GM13976 (cell line): ENCODE measurements around the gene CASP8.

Source experiments
- DNase-seq: peaks from one replicate; pipeline ENCODE4 v3.0.0; 2012; ENCODE audit warnings: low spot score
- in situ Hi-C: fragments of 300-500 bp; cut with MboI; formaldehyde crosslinking; loops from one replicate; pipeline ENCODE4 v1.12.0; 2022; ENCODE audit warnings: low sequenced_read_pairs, mixed read lengths, inconsistent platforms; ENCODE audit not compliant: unreplicated experiment
- TF ChIP-seq, protein P1 (sequence below): IDR thresholded peaks from 2 replicates; pipeline ENCODE4 v1.5.1; 2012; ENCODE audit warnings: borderline replicate concordance, mild to moderate bottlenecking; ENCODE audit not compliant: insufficient read depth; ENCODE audit errors: extremely low read depth, missing control alignments, control extremely low read depth

CASP8 gene

GRCh38 chr2:201260302-201260800, at the start of gene CASP8:
Gene CASP8, plus strand, starts transcription at chr2:201260536. Its CDS starts 5,951 bp downstream, at chr2:201266487.
- TF ChIP-seq, protein P1, sequence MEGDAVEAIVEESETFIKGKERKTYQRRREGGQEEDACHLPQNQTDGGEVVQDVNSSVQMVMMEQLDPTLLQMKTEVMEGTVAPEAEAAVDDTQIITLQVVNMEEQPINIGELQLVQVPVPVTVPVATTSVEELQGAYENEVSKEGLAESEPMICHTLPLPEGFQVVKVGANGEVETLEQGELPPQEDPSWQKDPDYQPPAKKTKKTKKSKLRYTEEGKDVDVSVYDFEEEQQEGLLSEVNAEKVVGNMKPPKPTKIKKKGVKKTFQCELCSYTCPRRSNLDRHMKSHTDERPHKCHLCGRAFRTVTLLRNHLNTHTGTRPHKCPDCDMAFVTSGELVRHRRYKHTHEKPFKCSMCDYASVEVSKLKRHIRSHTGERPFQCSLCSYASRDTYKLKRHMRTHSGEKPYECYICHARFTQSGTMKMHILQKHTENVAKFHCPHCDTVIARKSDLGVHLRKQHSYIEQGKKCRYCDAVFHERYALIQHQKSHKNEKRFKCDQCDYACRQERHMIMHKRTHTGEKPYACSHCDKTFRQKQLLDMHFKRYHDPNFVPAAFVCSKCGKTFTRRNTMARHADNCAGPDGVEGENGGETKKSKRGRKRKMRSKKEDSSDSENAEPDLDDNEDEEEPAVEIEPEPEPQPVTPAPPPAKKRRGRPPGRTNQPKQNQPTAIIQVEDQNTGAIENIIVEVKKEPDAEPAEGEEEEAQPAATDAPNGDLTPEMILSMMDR, result no peak
- in situ Hi-C loops, result no loop called here
- peak; percentile 49 for DNase-seq

DNA sequence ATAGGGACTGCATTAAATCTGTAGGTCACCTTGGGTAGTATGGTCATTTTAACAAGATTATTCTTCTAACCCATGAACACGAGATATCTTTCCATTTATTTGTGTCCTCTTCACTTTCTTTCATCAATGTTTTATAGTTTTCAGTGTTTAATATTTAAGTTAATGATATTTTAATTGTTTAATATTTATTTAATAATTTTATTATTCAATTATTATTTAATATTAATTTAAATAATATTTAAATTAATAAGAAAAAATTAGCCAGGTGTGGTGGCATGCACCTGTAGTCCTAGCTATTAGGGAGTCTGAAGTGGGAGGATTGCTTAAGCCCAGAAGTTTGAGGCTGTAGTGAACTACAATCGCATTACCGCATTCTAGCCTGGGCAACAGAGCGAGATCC, 44.4 kb upstream of the CASP8 start:
- in situ Hi-C loops, result no loop called here
- no peak for DNase-seq

GRCh38 chr2:201216918-201217317, 43.4 kb upstream of the CASP8 start:
- in situ Hi-C loops, result no loop called here
- TF ChIP-seq, protein P1, result no peak
- DNase-seq, result no peak

More for the DNA sequence above, 44.4 kb upstream of the CASP8 start:
- TF ChIP-seq, protein P1, result no peak

DNA sequence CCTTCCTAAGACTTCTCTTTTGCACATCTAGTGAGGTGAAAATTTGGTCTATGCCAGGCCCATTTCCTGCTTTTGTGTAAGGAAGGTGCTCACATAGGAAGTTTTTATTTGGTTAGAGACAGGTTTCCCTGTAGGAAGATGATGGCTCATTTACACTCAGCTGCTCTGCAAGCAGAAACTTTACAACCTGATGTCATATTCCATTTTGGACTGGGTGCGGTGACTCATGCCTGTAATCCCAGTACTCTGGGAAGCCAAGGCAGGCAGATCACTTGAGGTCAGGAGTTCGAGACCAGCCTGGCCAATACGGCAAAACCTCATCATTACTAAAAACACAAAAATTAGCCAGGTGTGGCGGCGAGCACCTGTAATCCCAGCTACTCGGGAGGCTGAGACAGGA, 41.6 kb upstream of the CASP8 start:
- TF ChIP-seq, protein P1, result no peak
- in situ Hi-C loops, result no loop called here
- no peak for DNase-seq

DNA sequence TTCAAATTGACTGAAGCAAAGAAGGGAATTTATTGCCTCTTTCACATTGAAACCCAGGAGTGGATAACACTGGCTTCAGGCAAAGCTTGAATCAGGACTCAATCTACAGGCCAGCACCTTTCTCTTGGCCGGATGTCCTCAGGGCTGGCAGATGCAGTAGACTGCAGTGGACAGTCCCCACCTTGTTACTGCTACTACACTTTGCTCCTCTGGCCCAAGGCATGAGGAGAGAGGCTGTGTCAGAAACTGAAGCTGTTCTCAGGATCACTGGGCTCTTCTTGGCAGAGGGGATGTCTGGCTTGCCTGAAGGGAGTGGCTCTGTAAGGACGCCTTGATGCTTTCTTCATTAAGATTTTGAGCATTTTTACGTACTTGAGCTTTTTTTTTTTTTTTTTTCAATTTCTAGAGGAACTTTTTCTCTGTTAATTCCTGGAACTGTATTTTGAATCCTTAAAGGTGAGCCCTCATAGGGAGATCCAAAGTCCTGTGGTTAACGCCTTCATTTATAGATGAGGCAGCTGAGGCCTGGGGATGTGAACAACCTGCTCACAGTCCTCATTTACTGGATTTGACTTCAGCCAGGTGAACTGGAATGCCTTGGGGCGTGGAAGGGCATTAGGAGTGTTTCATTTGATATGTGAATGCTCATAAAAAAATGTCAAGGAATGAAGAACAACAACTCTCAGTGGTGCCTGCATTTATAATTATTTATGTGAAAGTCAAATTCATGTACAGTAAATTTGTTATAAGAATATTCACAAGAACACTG, 40.8 kb upstream of the CASP8 start:
- no peak for DNase-seq
- TF ChIP-seq, protein P1, result no peak
- in situ Hi-C loops, result no loop called here

DNA sequence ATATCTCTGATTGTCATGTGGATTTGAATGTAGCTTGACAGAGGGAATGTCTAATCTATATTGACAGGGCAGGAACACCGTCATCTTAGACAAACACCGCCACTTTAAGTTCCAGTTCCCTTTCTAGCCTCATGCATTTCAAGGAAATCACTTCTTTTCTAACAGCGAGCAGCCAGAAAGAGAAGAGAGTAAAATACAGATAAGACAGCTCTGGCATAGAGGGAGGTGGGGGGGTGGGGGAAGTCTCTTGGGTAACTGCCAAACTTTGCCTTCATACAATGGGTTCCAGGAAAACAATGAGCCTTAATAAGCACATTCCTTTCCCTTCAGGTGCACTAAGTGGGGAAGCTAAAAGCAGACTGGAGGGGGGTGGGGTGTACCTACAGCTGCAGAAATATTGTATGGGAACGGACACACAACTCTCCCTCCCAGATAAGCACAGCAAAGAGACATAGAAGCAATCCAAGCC, 40.2 kb upstream of the CASP8 start:
- TF ChIP-seq, protein P1, result no peak
- in situ Hi-C loops, result no loop called here
- DNase-seq, result no peak
